A549 treated with ZK216348 at 1 μM for 4 hours (cell line): ENCODE data around the gene DTD1. TPM values are rescaled to one million over a fixed set of nuclear protein-coding genes. Genes with fewer than 3 reads are reported as not detected.

Experiments used
- total RNA-seq: library from RNA; stranded (reverse); fragments of 200-300 nt; extraction: Qiagen RNA extraction; gene quantifications from 5 replicates; pipeline ENCODE4 v1.2.3, GENCODE V29; 2022; ENCODE audit warnings: low read depth

DTD1 gene, protein sequence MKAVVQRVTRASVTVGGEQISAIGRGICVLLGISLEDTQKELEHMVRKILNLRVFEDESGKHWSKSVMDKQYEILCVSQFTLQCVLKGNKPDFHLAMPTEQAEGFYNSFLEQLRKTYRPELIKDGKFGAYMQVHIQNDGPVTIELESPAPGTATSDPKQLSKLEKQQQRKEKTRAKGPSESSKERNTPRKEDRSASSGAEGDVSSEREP
- 75.3 to 82.0 TPM (median 80.5 TPM) in 5 replicates for total RNA-seq

DNA sequence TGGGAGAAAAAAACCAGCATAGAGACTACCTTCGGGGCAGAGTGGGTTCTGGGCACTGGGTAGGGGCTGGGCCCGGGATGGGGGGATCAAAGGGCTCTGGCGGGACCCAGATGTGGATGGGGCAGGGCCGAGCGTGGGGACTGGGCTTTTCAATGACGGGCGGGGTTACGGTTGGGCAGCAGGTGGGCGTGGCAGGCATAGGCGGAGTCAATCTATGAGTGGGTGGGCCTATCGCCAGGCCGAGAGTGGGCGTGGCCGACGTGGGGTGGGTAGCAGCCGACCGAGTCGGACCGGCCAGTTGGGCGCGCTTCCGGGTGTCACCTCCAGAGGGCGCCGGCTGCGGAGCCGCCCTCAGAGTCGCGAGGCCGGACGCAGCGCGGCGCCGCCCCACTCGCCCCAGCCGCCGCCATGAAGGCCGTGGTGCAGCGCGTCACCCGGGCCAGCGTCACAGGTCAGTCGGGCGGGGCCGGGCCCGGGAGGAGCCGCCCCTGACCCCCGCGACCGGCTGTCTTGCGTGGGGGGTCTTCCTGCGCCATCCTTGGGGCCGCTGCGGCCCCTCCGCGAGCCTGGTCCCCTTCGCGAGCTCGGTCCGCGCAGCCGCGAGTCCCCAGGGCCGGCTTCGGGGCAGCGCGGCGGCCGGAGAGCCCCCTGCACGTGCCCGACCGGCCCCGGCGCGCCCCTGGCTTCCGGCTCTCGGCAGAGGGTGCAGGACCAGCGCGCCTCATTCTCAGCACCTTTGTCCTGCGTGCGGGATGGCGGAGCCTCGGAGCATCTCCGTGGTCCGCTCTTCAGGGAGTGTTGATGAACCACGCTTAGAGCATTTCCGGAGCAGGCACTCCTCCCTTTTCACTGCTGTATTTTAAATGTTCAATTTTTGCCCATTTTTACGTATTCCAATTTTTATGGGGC lies at the start of gene DTD1:
DTD1 (plus strand) TSS at position 390 of the 909 bp plus-strand sequence; CDS start at position 409, 19 bp downstream.

DNA sequence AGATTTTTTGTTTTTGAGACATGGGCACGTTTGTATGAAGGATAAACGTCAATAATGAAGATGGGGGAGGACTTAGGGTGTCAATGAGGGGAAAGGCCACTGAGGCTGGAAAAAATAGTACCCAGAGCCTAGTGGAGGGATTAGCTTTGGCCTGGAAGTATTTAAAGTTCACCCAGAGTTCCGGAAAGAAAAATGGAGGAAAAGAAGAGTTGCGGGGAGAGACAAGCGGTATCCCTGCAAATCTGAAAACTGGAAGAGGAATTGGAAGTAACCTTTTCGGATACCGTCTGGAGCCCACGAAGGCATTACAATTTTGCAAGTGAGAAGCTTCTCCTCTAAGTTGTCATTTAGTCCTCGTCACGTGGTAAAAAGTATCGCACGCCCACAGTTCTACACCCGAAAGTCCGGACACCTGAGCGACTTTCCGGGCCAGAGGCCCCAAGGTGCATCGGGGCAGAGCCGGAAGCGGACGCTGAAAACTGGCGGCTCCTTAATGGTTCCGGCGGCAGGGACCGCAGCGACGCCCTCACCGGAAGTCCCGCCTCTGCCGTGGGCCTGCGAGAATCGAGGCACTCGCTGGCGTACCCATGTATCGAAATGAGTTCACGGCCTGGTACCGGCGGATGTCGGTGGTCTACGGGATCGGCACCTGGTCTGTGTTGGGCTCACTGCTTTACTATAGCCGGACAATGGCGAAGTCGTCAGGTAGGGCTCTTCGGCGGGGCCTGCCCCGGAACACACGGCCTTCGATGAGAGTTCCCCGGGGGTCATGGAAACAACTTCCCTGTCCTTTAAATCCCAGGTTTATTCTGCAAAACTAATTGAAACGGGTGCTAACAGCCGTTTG lies 20.7 kb upstream of the DTD1 start, which contains the start of gene SMIM26:
SMIM26 (plus strand) TSS at position 541 of the 847 bp plus-strand sequence; CDS start at position 588, 47 bp downstream.

DNA sequence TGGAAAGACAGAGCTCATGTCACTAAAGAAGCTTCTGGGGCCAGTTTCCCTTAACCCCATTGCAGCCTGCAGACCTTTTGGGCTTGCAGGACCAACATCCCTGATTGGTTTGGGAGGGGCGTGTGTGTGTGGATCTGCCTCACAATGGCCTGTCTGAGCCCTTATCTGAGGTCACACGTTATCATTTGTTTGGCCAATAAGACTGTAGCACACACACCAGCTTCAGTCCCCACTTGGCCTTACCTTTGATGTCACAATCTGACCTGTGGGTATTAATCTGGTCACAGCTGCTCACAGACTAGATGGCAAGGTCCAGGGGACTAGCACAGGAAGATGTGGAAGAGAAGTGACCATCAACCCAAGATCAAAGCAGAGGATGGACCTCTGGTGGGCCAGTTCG lies 225.6 kb downstream of the DTD1 start, which contains the start of gene SCP2D1:
SCP2D1 (plus strand) TSS at position 301 of the 400 bp plus-strand sequence; CDS start at position 334, 33 bp downstream.

Other genes with a start within 250 kb of the DTD1 start
- gene DZANK1, start 121.0 kb upstream of the DTD1 start, total RNA-seq: 2.6 to 3.2 TPM (median 2.8 TPM) in 5 replicates
- 13.8 to 29.0 TPM (median 14.7 TPM) in 5 replicates for gene POLR3F, start 120.7 kb upstream of the DTD1 start, total RNA-seq
- gene RBBP9, start 90.8 kb upstream of the DTD1 start, total RNA-seq: 10.4 to 16.3 TPM (median 16.0 TPM) in 5 replicates
- gene SEC23B, start 80.1 kb upstream of the DTD1 start, total RNA-seq: 50.8 to 60.0 TPM (median 58.1 TPM) in 5 replicates
- gene SMIM26, start 20.6 kb upstream of the DTD1 start, total RNA-seq: 124 to 159 TPM (median 134 TPM) in 5 replicates
- gene SCP2D1, start 225.7 kb downstream of the DTD1 start, total RNA-seq: not detected in 5 replicates